ENCODE data around the gene CRY1.
A peak's percentile ranks its signal among the peaks of the same experiment; 100 is the strongest.
"Not testable (repeated sequence)": the region's sequence is repeated elsewhere in the genome, so short reads cannot be mapped to it uniquely, and the experiment has no call there.

Gene CRY1

GRCh38 chr12:107108995-107109508 lies 15.7 kb upstream of the CRY1 start:
- no peak for DNase-seq (ENCODE audit: low read depth in 2 of 2, low spot score in 1 of 2)

- not testable (repeated sequence) for DNase-seq (ENCODE audit: low read depth in 2 of 2, low spot score in 1 of 2)
These were observed 15.0 kb upstream of the CRY1 start for GRCh38 chr12:107108366-107108765.

GRCh38 chr12:107107381-107107780 lies 14.0 kb upstream of the CRY1 start:
- no peak for DNase-seq (ENCODE audit: low read depth in 2 of 2, low spot score in 1 of 2)

GRCh38 chr12:107106241-107107025 lies 13.1 kb upstream of the CRY1 start:
- DNase-seq (ENCODE audit: low read depth in 2 of 2, low spot score in 1 of 2), result no peak

GRCh38 chr12:107105410-107105703 lies 12.0 kb upstream of the CRY1 start:
- DNase-seq (ENCODE audit: low read depth in 2 of 2, low spot score in 1 of 2), result no peak

GRCh38 chr12:107103516-107103915 lies 10.2 kb upstream of the CRY1 start:
- DNase-seq (ENCODE audit: low read depth in 2 of 2, low spot score in 1 of 2), result no peak

- DNase-seq (ENCODE audit: low read depth in 2 of 2, low spot score in 1 of 2), result no peak
These were observed 9.7 kb upstream of the CRY1 start for GRCh38 chr12:107103097-107103496.

GRCh38 chr12:107102294-107102693 lies 8.9 kb upstream of the CRY1 start:
- no peak for DNase-seq (ENCODE audit: low read depth in 2 of 2, low spot score in 1 of 2)

- DNase-seq (ENCODE audit: low read depth in 2 of 2, low spot score in 1 of 2), result no peak
These were observed 8.3 kb upstream of the CRY1 start for GRCh38 chr12:107101651-107102050.

- no peak for DNase-seq (ENCODE audit: low read depth in 2 of 2, low spot score in 1 of 2)
These were observed 6.6 kb upstream of the CRY1 start for GRCh38 chr12:107099917-107100316.

- no peak for DNase-seq (ENCODE audit: low read depth in 2 of 2, low spot score in 1 of 2)
These were observed 3.2 kb upstream of the CRY1 start for GRCh38 chr12:107096571-107096970.

GRCh38 chr12:107094183-107094448 lies 767 bp upstream of the CRY1 start:
- DNase-seq (ENCODE audit: low read depth in 2 of 2, low spot score in 1 of 2), result no peak

GRCh38 chr12:107092669-107093416 lies 506 bp downstream of the CRY1 start:
- peak; percentile 49 to 58 for DNase-seq (ENCODE audit: low read depth in 2 of 2, low spot score in 1 of 2)

- DNase-seq (ENCODE audit: low read depth in 2 of 2, low spot score in 1 of 2), result no peak
These were observed 1.2 kb downstream of the CRY1 start for GRCh38 chr12:107091989-107092641.

GRCh38 chr12:107091381-107091780 lies 2.0 kb downstream of the CRY1 start:
- no peak for DNase-seq (ENCODE audit: low read depth in 2 of 2, low spot score in 1 of 2)

- DNase-seq (ENCODE audit: low read depth in 2 of 2, low spot score in 1 of 2), result no peak
These were observed 2.6 kb downstream of the CRY1 start for GRCh38 chr12:107090711-107091110.

GRCh38 chr12:107088912-107089311 lies 4.4 kb downstream of the CRY1 start:
- DNase-seq (ENCODE audit: low read depth in 2 of 2, low spot score in 1 of 2), result no peak

GRCh38 chr12:107086314-107086713 lies 7.0 kb downstream of the CRY1 start:
- DNase-seq (ENCODE audit: low read depth in 2 of 2, low spot score in 1 of 2), result no peak

GRCh38 chr12:107081778-107082177 lies 11.6 kb downstream of the CRY1 start:
- DNase-seq (ENCODE audit: low read depth in 2 of 2, low spot score in 1 of 2), result no peak

GRCh38 chr12:107080299-107080698 lies 13.1 kb downstream of the CRY1 start:
- DNase-seq (ENCODE audit: low read depth in 2 of 2, low spot score in 1 of 2), result no peak

GRCh38 chr12:107079172-107080011 lies 14.0 kb downstream of the CRY1 start:
- DNase-seq (ENCODE audit: low read depth in 2 of 2, low spot score in 1 of 2), result no peak
